ENCODE measurements around the gene PLPPR4. TPM values are rescaled to one million over a fixed set of nuclear protein-coding genes. Genes with fewer than 3 reads are reported as not detected.
"Not testable (repeated sequence)": the region's sequence is repeated elsewhere in the genome, so short reads cannot be mapped to it uniquely, and the experiment has no call there.

The PLPPR4 gene
- total RNA-seq, 1 experiment from 2014 or later, result 12.3 TPM

GRCh38 chr1:99268021-99268420 is 3.7 kb downstream of the PLPPR4 start:
- DNase-seq (ENCODE audit: low read depth), result peak; percentile 41

GRCh38 chr1:99269321-99269720 is 5.0 kb downstream of the PLPPR4 start:
- DNase-seq (ENCODE audit: low read depth), result peak; percentile 12

- DNase-seq (ENCODE audit: low read depth), result no peak
Observed at GRCh38 chr1:99270646-99271045, 6.4 kb downstream of the PLPPR4 start.

DNA sequence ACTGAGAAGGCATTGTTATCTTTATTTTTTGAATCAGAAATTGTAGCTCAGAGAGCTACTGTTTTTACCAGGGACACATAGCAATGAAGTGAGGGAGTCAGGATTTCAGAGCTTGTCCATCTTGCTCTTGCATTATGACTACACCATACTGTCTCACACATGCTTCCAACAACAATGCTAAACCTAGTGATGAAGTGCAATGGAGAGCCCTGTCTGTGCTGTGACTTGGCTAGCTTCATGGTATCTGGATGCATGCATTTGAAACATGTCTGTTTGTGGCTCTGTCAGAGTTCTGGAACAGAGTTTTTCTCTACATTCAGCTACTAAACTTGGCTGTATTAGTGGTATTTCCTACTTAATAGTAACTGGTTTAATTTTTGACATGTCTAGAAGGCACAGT is 7.0 kb downstream of the PLPPR4 start:
- DNase-seq (ENCODE audit: low read depth), result no peak

GRCh38 chr1:99277066-99277465 is 12.8 kb downstream of the PLPPR4 start:
- no peak for DNase-seq (ENCODE audit: low read depth)

DNA sequence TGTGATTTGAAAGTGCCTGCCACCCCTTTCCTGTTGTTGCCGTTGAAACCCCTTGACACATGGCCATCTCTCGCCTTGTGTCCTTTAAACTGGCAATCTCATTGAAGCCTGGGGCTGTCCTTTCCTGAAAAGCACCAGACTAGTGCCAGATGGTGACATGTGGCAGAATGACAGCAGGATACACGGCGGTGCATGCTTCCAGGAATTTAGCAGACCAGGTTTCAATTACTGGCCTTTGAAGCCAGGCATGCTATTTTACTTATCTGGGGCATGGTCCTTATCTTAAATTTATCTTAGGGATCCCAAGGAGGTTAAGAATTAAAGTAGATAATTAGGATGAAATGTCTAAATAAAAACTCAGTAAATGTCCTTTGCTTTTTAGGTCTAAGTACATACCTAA is 15.2 kb downstream of the PLPPR4 start:
- DNase-seq (ENCODE audit: low read depth), result no peak

- DNase-seq (ENCODE audit: low read depth), result no peak
Observed at GRCh38 chr1:99281105-99281504, 16.8 kb downstream of the PLPPR4 start.

DNA sequence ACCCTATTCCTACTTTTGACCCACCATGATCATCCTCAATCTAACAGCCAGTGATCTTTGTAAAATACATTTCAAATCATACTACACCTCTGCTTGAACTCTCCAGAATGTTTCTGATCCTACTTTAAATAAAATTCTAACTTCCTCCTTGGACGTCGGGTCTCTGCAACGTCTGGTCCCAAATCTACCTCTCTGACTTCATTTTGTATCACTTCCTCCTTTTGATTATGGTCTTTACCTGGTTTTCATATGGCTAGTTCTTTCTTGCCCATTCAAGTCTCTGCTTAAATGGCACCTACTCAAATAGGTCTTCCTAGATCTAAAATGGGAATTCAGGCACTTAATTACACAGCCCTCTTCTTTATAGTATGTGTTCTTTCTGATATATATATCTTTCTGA is 18.2 kb downstream of the PLPPR4 start:
- no peak for DNase-seq (ENCODE audit: low read depth)

- DNase-seq (ENCODE audit: low read depth), result not testable (repeated sequence)
Observed at GRCh38 chr1:99283521-99283920, 19.2 kb downstream of the PLPPR4 start.

- peak; percentile 19 for DNase-seq (ENCODE audit: low read depth)
Observed at GRCh38 chr1:99292886-99293285, 28.6 kb downstream of the PLPPR4 start.

GRCh38 chr1:99297923-99298322 is 33.6 kb downstream of the PLPPR4 start:
- DNase-seq (ENCODE audit: low read depth), result no peak

- DNase-seq (ENCODE audit: low read depth), result no peak
Observed at GRCh38 chr1:99304725-99305282, 40.5 kb downstream of the PLPPR4 start.

- DNase-seq (ENCODE audit: low read depth), result peak; percentile 82
Observed at GRCh38 chr1:99305626-99306025, 41.3 kb downstream of the PLPPR4 start.

DNA sequence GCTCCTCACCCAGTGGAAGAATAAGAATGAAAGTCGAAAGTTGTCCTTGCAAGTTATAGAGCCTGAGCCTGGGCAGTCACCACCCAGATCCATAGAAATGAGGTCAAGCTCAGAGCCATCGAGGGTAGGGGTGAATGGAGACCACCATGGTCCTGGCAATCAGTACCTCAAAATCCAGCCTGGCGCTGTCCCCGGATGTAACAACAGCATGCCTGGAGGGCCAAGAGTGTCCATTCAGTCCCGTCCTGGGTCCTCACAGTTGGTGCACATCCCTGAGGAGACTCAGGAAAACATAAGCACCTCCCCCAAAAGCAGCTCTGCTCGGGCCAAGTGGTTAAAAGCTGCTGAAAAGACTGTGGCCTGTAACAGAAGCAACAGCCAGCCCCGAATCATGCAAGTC is 41.8 kb downstream of the PLPPR4 start:
- no peak for DNase-seq (ENCODE audit: low read depth)

DNA sequence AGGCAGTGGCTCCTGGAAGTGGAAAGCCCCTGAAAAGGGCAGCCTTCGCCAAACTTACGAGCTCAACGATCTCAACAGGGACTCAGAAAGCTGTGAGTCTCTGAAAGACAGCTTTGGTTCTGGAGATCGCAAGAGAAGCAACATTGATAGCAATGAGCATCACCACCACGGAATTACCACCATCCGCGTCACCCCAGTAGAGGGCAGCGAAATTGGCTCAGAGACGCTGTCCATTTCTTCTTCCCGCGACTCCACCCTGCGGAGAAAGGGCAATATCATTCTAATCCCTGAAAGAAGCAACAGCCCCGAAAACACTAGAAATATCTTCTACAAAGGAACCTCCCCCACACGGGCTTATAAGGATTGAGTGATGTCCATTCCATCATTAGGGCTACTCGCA is 42.4 kb downstream of the PLPPR4 start:
- DNase-seq (ENCODE audit: low read depth), result no peak

- DNase-seq (ENCODE audit: low read depth), result peak; percentile 21
Observed at GRCh38 chr1:99315305-99315704, 51.0 kb downstream of the PLPPR4 start.

DNA sequence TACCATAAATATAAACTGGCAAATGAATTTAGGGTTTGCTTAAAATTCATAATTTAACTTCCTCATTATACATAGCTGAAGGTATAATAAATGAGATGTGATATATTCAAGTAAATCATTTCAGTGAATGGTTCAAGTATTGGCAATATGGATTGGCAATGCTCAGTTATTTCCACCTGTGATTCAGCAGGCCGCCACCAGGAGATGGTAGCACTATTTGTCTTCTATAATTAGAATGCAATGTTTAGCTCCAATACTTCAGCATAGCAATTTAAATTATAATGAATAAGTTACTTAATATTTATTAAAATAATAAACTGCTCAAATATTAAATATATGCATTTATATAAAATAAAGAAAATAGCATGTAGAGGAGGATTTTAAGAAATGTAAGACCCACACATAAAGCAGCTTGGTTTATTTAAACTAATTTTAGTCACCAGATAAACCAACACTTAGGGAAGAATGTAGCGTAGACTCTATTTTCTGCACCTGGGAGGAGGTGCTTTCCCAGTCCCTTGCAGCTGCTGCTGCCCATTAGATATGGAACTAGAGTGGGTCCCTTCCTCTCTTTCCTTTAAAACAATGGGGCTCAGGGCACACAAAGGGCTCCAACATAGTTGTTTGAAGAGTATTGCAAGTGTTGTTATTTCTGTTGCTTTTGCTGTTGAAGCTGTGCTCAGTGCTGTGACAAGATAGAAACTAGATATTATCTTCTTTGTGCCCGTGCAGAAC is 62.1 kb downstream of the PLPPR4 start:
- no peak for DNase-seq (ENCODE audit: low read depth)

GRCh38 chr1:99327357-99327756 is 63.1 kb downstream of the PLPPR4 start:
- peak; percentile 10 for DNase-seq (ENCODE audit: low read depth)

GRCh38 chr1:99328171-99328570 is 63.9 kb downstream of the PLPPR4 start:
- DNase-seq (ENCODE audit: low read depth), result no peak

DNA sequence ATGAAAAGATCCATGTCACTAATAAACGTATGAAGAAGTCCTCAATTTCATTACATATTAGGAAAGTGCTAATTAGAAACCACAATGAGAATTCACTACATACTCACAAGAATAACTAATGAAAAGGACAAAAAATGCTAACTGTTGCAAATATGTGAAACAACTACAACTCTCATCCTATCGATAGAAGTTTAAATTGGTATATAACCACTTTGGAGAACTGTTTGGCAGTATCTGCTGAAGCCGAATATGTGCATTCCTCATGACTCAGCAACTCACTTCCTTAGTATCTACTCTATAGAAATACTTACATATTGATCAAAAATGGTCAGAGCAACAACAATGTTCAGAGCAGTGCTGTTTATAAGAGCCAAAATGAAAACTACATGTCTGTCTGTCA is 66.8 kb downstream of the PLPPR4 start:
- DNase-seq (ENCODE audit: low read depth), result no peak

GRCh38 chr1:99331636-99332035 is 67.3 kb downstream of the PLPPR4 start:
- no peak for DNase-seq (ENCODE audit: low read depth)

DNA sequence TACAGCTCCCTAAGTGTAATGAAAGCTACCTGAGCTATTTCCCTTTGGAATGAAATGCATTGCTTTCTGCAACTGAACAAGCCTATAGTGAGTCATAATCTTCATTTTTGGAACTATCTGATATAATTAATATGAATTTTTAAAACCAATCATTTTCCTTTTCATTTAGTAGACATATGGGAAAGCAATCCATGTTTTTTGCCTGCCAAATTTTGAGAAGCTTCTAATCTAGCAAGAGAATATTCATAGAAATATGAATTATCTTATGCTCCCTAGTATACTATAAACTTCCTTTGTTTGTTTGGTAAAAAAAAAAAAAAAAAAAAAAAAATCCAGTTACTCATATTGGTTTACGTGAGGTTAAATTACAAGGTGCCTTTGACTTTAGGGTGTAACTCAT is 68.3 kb downstream of the PLPPR4 start:
- DNase-seq (ENCODE audit: low read depth), result no peak

GRCh38 chr1:99334991-99335390 is 70.7 kb downstream of the PLPPR4 start:
- DNase-seq (ENCODE audit: low read depth), result no peak
